GM12874 (cell line): ENCODE data around the gene SEC22A.

Experiments used
- TF ChIP-seq, protein P1 (sequence below): IDR thresholded peaks from 2 replicates; pipeline ENCODE4 v1.5.1; 2011; ENCODE audit warnings: low read depth, mild to moderate bottlenecking, control low read depth, low read length, moderate library complexity; ENCODE audit not compliant: insufficient read depth

SEC22A gene

DNA sequence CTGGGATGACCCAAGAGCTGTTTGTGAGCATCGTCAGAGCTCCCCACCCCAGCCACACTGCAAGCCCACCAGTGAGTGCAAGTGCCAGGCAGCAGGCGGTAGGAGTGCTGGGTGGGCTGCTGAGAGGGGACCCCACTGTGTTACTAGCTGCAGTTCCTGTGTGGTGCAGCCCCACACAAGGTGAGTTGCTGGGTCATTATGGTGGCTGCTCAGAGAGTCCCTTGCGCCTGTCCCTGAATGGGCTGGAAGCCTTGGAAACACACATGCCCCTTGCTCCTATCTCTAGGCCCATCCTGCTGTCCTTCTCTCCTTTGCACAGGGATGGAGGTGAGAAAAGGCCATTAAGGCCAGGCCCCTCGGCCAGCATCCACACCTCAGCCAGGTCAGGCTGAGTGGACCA lies 83.7 kb downstream of the SEC22A start:
- TF ChIP-seq, protein P1, sequence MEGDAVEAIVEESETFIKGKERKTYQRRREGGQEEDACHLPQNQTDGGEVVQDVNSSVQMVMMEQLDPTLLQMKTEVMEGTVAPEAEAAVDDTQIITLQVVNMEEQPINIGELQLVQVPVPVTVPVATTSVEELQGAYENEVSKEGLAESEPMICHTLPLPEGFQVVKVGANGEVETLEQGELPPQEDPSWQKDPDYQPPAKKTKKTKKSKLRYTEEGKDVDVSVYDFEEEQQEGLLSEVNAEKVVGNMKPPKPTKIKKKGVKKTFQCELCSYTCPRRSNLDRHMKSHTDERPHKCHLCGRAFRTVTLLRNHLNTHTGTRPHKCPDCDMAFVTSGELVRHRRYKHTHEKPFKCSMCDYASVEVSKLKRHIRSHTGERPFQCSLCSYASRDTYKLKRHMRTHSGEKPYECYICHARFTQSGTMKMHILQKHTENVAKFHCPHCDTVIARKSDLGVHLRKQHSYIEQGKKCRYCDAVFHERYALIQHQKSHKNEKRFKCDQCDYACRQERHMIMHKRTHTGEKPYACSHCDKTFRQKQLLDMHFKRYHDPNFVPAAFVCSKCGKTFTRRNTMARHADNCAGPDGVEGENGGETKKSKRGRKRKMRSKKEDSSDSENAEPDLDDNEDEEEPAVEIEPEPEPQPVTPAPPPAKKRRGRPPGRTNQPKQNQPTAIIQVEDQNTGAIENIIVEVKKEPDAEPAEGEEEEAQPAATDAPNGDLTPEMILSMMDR: no peak

DNA sequence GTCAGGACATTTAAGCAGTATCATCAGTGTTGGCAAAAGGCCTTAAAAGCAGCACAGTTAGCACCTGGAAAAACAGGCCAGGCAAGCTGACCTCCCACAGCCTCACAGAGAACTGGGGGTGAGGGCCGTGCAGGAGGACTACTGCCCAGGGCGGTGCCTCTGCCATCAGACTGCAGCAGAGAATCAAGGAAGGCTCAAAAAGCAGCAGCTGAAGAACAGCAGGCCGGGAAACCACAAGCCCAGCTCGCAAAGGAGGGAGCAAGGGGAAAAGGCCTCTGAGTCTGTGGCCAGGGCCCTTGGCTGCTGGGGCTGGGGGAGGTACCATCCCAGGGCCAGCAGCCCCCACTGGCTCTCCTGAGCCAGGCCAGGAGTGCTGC lies 84.2 kb downstream of the SEC22A start:
- TF ChIP-seq, protein P1: no peak

DNA sequence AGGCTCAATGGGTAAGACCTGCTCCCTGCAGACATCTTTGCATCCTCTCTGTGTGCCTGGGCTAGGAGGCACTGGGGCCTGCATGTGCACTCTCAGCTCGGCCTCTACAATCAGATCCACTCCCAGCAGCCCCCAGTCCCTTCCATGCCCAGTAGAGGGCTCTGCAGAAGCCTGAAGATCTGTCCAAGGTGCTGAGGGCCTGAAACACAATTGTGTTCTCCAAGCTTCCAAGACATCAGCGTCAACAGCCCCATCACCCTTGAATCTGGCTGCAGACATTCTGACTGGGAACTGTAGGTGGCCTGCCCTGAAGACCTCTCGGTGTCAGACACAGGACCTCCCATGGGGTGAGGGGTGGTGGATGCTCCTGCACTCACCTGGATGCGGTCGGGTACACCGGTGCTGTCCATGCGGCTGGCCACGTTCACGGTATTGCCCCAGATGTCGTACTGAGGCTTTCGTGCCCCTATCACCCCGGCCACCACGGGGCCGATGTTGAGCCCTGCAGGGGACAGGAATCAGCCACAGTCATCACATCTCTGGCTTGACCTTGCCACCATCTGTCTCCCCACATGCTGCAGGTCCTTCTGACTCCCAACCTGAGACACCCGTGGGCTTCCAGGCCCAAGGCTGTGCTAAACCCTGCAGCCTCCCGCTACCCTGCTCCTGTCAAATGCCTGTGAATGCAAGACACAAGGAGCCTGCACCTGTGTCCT lies 84.7 kb downstream of the SEC22A start:
- TF ChIP-seq, protein P1: peak; percentile 88

DNA sequence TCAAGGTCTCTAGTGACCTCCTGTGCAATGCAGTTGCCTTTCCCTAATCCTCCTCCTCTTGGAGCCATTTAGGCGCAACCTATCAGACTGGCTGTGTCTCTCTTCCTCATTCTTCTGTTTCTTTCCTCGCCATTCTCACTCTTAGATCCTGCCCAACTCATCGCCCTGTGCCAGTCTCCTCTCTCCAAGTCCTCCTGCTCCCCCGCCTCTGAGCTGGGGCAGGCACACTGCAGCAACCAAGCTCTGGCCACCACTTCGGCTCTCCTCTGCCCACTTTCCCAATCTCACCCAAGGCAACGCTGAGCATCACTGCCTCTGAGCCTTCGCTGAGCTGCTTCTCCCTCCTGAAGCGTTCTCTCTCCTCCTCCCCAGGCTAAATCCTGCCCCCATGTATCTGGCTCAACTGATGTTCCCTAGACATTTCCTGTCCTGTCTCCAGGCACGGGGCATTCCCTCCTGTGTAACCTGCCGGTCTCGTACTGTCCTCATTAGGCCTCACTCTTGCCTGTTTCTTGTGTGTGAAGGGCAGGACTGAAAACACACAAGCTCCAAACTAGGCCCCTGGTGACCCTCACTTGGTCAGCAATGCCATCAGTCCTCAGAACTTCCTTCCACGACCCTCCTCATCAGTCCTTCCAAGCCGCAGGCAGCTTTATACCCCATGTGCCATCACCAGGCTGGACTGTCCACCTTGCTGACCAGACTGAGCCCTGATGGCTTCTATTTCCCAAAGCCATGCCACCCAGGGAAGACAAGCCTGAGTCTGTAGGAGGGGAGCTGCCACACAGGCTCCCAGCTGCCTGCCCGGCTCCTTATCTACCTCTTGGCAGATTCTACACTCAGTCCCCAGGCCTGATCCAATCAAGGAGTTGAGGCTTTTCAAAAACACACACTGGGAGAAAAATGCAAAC lies 85.6 kb downstream of the SEC22A start:
- TF ChIP-seq, protein P1: no peak

DNA sequence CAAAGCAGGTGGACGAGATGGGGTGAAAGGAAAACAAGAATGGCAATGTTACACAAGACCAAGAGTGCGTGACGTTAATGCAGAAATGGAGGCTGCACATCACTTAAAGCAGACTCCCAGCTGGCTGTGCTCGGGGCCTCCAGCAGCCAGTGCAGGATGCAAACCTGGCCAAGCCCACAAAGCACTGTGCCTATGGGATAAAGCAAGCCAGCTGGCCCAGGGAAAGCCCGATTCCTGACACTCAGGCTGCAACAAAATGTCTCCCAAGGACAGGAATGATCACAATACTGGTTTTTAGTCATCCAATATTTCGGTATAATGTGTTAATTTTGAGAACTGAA lies 86.2 kb downstream of the SEC22A start:
- TF ChIP-seq, protein P1: no peak

DNA sequence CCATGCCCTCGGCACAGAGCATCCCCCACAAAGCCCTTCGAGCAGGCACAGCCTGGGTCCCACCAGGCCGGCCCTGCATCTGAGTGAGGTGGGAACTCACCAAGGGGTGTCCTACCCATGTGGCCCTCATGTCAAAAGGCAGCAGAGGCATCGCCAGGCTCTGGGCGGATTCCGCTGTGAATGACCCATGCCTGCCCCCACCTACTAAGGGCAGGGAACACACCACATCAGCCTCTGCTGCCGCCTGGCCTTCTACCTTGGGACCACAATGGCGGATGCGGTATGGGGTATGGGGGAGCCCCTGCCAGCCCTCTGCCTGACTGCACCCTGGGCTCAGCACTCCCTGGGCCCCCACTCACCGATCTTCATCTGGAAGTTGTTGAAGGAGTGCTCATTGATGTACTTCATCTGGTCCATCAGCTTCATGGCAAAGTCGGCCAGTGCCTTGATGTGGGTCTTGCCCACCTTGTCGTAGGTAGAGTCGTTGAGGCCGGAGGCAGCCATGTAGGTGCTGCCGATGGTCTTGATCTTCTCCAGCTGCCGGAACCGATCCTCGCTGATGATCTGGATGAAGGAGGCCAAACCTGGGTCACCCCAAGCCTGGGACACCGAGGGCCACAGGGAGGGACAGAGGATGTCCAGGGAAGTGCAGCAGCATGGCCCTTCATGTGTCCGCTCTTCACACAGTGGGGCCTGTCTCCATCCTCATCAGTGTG lies 87.8 kb downstream of the SEC22A start:
- TF ChIP-seq, protein P1: no peak
